HEK293T (cell line): ENCODE results near the gene ZNRF1.

Experiments used
- CTCF ChIA-PET: fragments of 350-600 bp; formaldehyde crosslinking; extraction: SDS; loops from one replicate; lab custom pipeline; 2021; ENCODE audit warnings: antibody characterized with exemption, inconsistent platforms; lab: Yijun Ruan, JAX
- POLR2A ChIA-PET: fragments of 350-600 bp; formaldehyde crosslinking; extraction: SDS; loops from one replicate; lab custom pipeline; 2020; ENCODE audit warnings: antibody characterized with exemption, inconsistent platforms; lab: Yijun Ruan, JAX
- DNase-seq: peaks from one replicate; pipeline ENCODE4 v3.0.0; 2012; ENCODE audit warnings: mixed read lengths; ENCODE audit errors: extremely low spot score
- ARNT ChIP-seq: fragments of 450-650 bp; IDR thresholded peaks from 2 replicates; pipeline ENCODE4 v1.6.1; 2017; ENCODE audit warnings: mild to moderate bottlenecking
- BHLHE40 ChIP-seq: fragments of 450-650 bp; IDR thresholded peaks from 2 replicates; pipeline ENCODE4 v1.6.1; 2016; ENCODE audit warnings: mild to moderate bottlenecking, moderate library complexity, borderline replicate concordance
- CTBP1 ChIP-seq: fragments of 450-650 bp; IDR thresholded peaks from 2 replicates; pipeline ENCODE4 v1.6.1; 2016; ENCODE audit warnings: borderline replicate concordance
- ELF4 ChIP-seq: fragments of 450-650 bp; IDR thresholded peaks from 2 replicates; pipeline ENCODE4 v1.6.1; 2017; ENCODE audit warnings: antibody characterized with exemption
- FOXA1 ChIP-seq: fragments of 450-650 bp; IDR thresholded peaks from 2 replicates; pipeline ENCODE4 v1.6.1; 2016; ENCODE audit warnings: mild to moderate bottlenecking
- FOXK2 ChIP-seq: fragments of 450-650 bp; IDR thresholded peaks from 2 replicates; pipeline ENCODE4 v1.6.1; 2016; ENCODE audit warnings: mild to moderate bottlenecking
- FOXM1 ChIP-seq: fragments of 450-650 bp; IDR thresholded peaks from 2 replicates; pipeline ENCODE4 v1.6.1; 2017; ENCODE audit warnings: mild to moderate bottlenecking, borderline replicate concordance
- HDGF ChIP-seq: fragments of 450-650 bp; IDR thresholded peaks from 2 replicates; pipeline ENCODE4 v1.6.1; 2017; ENCODE audit warnings: antibody characterized with exemption, borderline replicate concordance
- L3MBTL2 ChIP-seq: fragments of 450-650 bp; conservative IDR thresholded peaks from 2 replicates; pipeline ENCODE4 v1.6.1; 2016; ENCODE audit warnings: mild to moderate bottlenecking
- LEF1 ChIP-seq: fragments of 450-650 bp; IDR thresholded peaks from 2 replicates; pipeline ENCODE4 v1.6.1; 2017; ENCODE audit warnings: mild to moderate bottlenecking, borderline replicate concordance
- NFRKB ChIP-seq: fragments of 450-650 bp; IDR thresholded peaks from 2 replicates; pipeline ENCODE4 v1.6.1; 2016; ENCODE audit warnings: mild to moderate bottlenecking, moderate library complexity
- PKNOX1 ChIP-seq: fragments of 450-650 bp; IDR thresholded peaks from 2 replicates; pipeline ENCODE4 v1.6.1; 2016
- SP1 ChIP-seq: fragments of 450-650 bp; IDR thresholded peaks from 2 replicates; pipeline ENCODE4 v1.6.1; 2017
- SUZ12 ChIP-seq: fragments of 450-650 bp; IDR thresholded peaks from 2 replicates; pipeline ENCODE4 v1.6.1; 2016; ENCODE audit warnings: mild to moderate bottlenecking
- TARDBP ChIP-seq: fragments of 450-650 bp; IDR thresholded peaks from 2 replicates; pipeline ENCODE4 v1.6.1; 2016

The ZNRF1 gene

DNA sequence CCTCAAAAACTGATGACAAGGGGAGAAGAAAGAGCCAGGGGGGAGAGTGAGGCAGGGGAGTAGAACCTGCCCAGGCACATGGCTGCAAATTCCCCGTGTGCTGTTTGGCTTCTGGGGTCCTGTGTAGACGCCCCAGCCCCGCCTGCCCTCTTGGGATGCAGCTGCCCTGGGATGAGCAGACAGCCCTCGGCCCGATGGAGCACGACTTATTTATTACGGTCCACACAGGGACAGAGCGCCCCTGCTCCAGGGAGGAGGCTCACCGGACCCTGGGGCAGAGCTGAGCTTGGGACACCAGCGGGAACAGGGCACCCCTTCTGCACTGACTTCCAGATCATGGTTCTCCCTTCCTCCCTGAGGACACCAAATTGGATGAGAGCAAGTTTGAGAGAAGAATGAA is 108.7 kb downstream of the ZNRF1 start:
- no peak for DNase-seq
- ChIA-PET POLR2A (interaction anchor here (1.3 kb wide), 1 partner anchor 11 kb away, joined by 7 read pairs; no protein-coding TSS in a partner anchor), CTCF (no interaction called here)
- TF ChIP-seq CTBP1 (no peak), FOXK2 (no peak), NFRKB (no peak), ARNT (no peak), SP1 (no peak), HDGF (no peak), L3MBTL2 (no peak), LEF1 (no peak), BHLHE40 (no peak)

- ChIA-PET CTCF (interaction anchor here (4.4 kb wide), 1 partner anchor 111 kb away, joined by 37 read pairs; the partner anchor contains the start of gene ZNRF1), POLR2A (interaction anchor here (1.3 kb wide), 1 partner anchor 12 kb away, joined by 7 read pairs; no protein-coding TSS in a partner anchor)
- no peak for TF ChIP-seq CTBP1
- TF ChIP-seq FOXK2 = no peak
- no peak for TF ChIP-seq ARNT
- no peak for TF ChIP-seq SUZ12
- TF ChIP-seq FOXM1 = no peak
- no peak for TF ChIP-seq LEF1
- no peak for TF ChIP-seq HDGF
- no peak for TF ChIP-seq SP1
- no peak for TF ChIP-seq BHLHE40
- no peak for TF ChIP-seq PKNOX1
- no peak for TF ChIP-seq L3MBTL2
- no peak for DNase-seq
These were observed 110.2 kb downstream of the ZNRF1 start for GRCh38 chr16:75108792-75109731.

GRCh38 chr16:75109732-75110243 is 111.0 kb downstream of the ZNRF1 start:
- POLR2A ChIA-PET = no interaction called here
- CTCF ChIA-PET = interaction anchor here (4.4 kb wide), 1 partner anchor 111 kb away, joined by 37 read pairs; the partner anchor contains the start of gene ZNRF1
- TF ChIP-seq SP1 (no peak), FOXK2 (no peak), L3MBTL2 (no peak), FOXM1 (no peak), LEF1 (no peak), NFRKB (no peak), ELF4 (no peak), BHLHE40 (no peak), FOXA1 (no peak), PKNOX1 (no peak), HDGF (no peak), ARNT (no peak), CTBP1 (no peak), SUZ12 (no peak)
- no peak for DNase-seq

- DNase-seq = peak; percentile 87
- CTCF ChIA-PET = interaction anchor here (0.6 to 4.4 kb wide), 21 partner anchors 10 to 248 kb away, joined by 3 to 37 read pairs (median 4); partner anchors contain the start of genes WDR59 and ZNRF1
- POLR2A ChIA-PET = interaction anchor here (0.7 to 1.5 kb wide), 3 partner anchors 29 to 126 kb away, joined by 3 to 9 read pairs (median 4); partner anchors contain the start of genes WDR59 and ZNRF1
These were observed 112.1 kb downstream of the ZNRF1 start for GRCh38 chr16:75110637-75111513.

More at GRCh38 chr16:75110637-75111513, 112.1 kb downstream of the ZNRF1 start:
- peak; percentile 33; the same call in 1 of the 2 replicates for TF ChIP-seq L3MBTL2
- 0 out of 2 replicates have a peak, but pooled peaks have one; percentile 33 for TF ChIP-seq CTBP1
- 0 out of 2 replicates have a peak, but pooled peaks have one; percentile 43 for TF ChIP-seq TARDBP
- TF ChIP-seq PKNOX1 = peak; percentile 57; the same call in 1 of the 2 replicates
- no peak for TF ChIP-seq BHLHE40
